AG20443 (cell line): ENCODE measurements around the gene TSN.
A peak's percentile ranks its signal among the peaks of the same experiment; 100 is the strongest.

Source experiments
- DNase-seq: peaks from one replicate; pipeline ENCODE4 v3.0.0; 2012; ENCODE audit warnings: low spot score, mixed read lengths

Gene TSN

GRCh38 chr2:121746071-121746578 lies 9.3 kb upstream of the TSN start:
- DNase-seq, result no peak

GRCh38 chr2:121748202-121748601 lies 7.2 kb upstream of the TSN start:
- DNase-seq, result peak; percentile 28

GRCh38 chr2:121754851-121755236 lies 607 bp upstream of the TSN start:
- DNase-seq, result no peak

GRCh38 chr2:121764681-121765228 lies 9.3 kb downstream of the TSN start:
- no peak for DNase-seq

GRCh38 chr2:121766624-121767023 lies 11.2 kb downstream of the TSN start:
- DNase-seq, result no peak

- no peak for DNase-seq
Measured at GRCh38 chr2:121768143-121768755, 12.8 kb downstream of the TSN start.

GRCh38 chr2:121771976-121772742 lies 16.7 kb downstream of the TSN start:
- peak; percentile 26 for DNase-seq

- no peak for DNase-seq
Measured at GRCh38 chr2:121774235-121774634, 18.8 kb downstream of the TSN start.

- no peak for DNase-seq
Measured at GRCh38 chr2:121776361-121776760, 20.9 kb downstream of the TSN start.

GRCh38 chr2:121776885-121777698 lies 21.6 kb downstream of the TSN start:
- no peak for DNase-seq

- no peak for DNase-seq
Measured at GRCh38 chr2:121777699-121778058, 22.2 kb downstream of the TSN start.

GRCh38 chr2:121778741-121779487 lies 23.5 kb downstream of the TSN start:
- DNase-seq, result no peak

GRCh38 chr2:121783180-121783579 lies 27.7 kb downstream of the TSN start:
- no peak for DNase-seq

GRCh38 chr2:121788685-121789084 lies 33.2 kb downstream of the TSN start:
- no peak for DNase-seq

- DNase-seq, result peak; percentile 89
Measured at GRCh38 chr2:121790276-121790956, 35.0 kb downstream of the TSN start.

- DNase-seq, result no peak
Measured at GRCh38 chr2:121791290-121791689, 35.8 kb downstream of the TSN start.

GRCh38 chr2:121791801-121792221 lies 36.4 kb downstream of the TSN start:
- DNase-seq, result no peak

GRCh38 chr2:121793816-121794215 lies 38.4 kb downstream of the TSN start:
- no peak for DNase-seq

- DNase-seq, result no peak
Measured at GRCh38 chr2:121794233-121794632, 38.8 kb downstream of the TSN start.

GRCh38 chr2:121796239-121796638 lies 40.8 kb downstream of the TSN start:
- DNase-seq, result no peak

GRCh38 chr2:121798617-121799016 lies 43.2 kb downstream of the TSN start:
- DNase-seq, result no peak
